A549 (cell line): ENCODE results near the gene RUNX2. TPM values are rescaled to one million over a fixed set of nuclear protein-coding genes. Genes with fewer than 3 reads are reported as not detected.

Experiments
- ATAC-seq, 2 experiments: fragments of 200-7000 bp in 1 of 2; fragments of >200 bp in 1 of 2; cut with Nextera tagmentation in 1 of 2; cut with Tn5 transposase in 1 of 2; 3 replicates each; pipeline versions ENCODE4 v1.8.0 to v1.9.1; 2018 to 2020; ENCODE audit warnings: mild to moderate bottlenecking in 1 of 2, moderate library complexity in 1 of 2
- CTCF ChIA-PET: fragments of 300-600 bp; sonication (Branson Sonifier 250); formaldehyde crosslinking; extraction: SDS; loops from one replicate; lab custom pipeline; 2021; ENCODE audit warnings: antibody characterized with exemption, inconsistent platforms; lab: Yijun Ruan, JAX
- POLR2A ChIA-PET: fragments of 350-600 bp; formaldehyde crosslinking; extraction: SDS; loops from one replicate; lab custom pipeline; 2021; ENCODE audit warnings: antibody characterized with exemption, inconsistent platforms; lab: Yijun Ruan, JAX
- DNase-seq, 2 experiments: peaks; one replicate each; pipeline versions ENCODE4 v3.0.0 to v3.0.0-alpha.2; 2011 to 2016; ENCODE audit warnings: low read depth in 1 of 2, low spot score in 1 of 2
- FAIRE-seq: peaks from 2 replicates; lab custom pipeline; 2011; peaks lifted over from hg19 to GRCh38; lab: Jason Lieb, UNC
- H3K27ac ChIP-seq, 2 experiments: fragments of >200 bp; sonication (Bioruptor Twin); formaldehyde crosslinking; 3 replicates each; pipeline ENCODE4 v1.5.1; 2016 to 2017
- H3K4me1 ChIP-seq: fragments of >200 bp; sonication (Bioruptor Twin); formaldehyde crosslinking; 3 replicates; pipeline ENCODE4 v1.6.1; 2016
- H3K4me2 ChIP-seq: fragments of >200 bp; sonication (Bioruptor Twin); formaldehyde crosslinking; 3 replicates; pipeline ENCODE4 v1.6.1; 2016
- H3K4me3 ChIP-seq: fragments of >200 bp; sonication (Bioruptor Twin); formaldehyde crosslinking; 3 replicates; pipeline ENCODE4 v1.5.1; 2016
- H3K9me3 ChIP-seq: fragments of >200 bp; sonication (Bioruptor Twin); formaldehyde crosslinking; 3 replicates; pipeline ENCODE4 v1.6.1; 2016
- CBX8 ChIP-seq: fragments of 200-600 bp; sonication (generic); IDR thresholded peaks from 2 replicates; pipeline ENCODE4 v1.6.1; 2016
- CEBPB ChIP-seq, 2 experiments: fragments of >200 bp in 1 of 2; sonication (Bioruptor Twin) in 1 of 2; formaldehyde crosslinking in 1 of 2; IDR thresholded peaks; 2 replicates each; pipeline ENCODE4 v1.6.1; 2012 to 2016
- CHD4 ChIP-seq: fragments of 200-600 bp; sonication (generic); IDR thresholded peaks from 2 replicates; pipeline ENCODE4 v1.6.1; 2016; ENCODE audit warnings: antibody characterized with exemption, mild to moderate bottlenecking, borderline replicate concordance
- EHMT2 ChIP-seq: fragments of 200-600 bp; sonication (generic); IDR thresholded peaks from 2 replicates; pipeline ENCODE4 v1.6.1; 2016; ENCODE audit warnings: antibody characterized with exemption, low read depth, mild to moderate bottlenecking, moderate library complexity
- ESRRA ChIP-seq: fragments of 150-350 bp; IDR thresholded peaks from 2 replicates; pipeline ENCODE4 v1.6.1; 2014; ENCODE audit warnings: mild to moderate bottlenecking, low read length, borderline replicate concordance
- FOSL2 ChIP-seq, 2 experiments: fragments of 450-650 bp in 1 of 2; fragments of >200 bp in 1 of 2; sonication (Bioruptor Twin) in 1 of 2; formaldehyde crosslinking; IDR thresholded peaks; 2 replicates each; pipeline versions ENCODE4 v1.5.0 to v1.6.1; 2016 to 2020; ENCODE audit warnings: mild to moderate bottlenecking in 1 of 2, moderate library complexity in 1 of 2
- FOXS1 ChIP-seq: fragments of 250-450 bp; sonication (Bioruptor Pico); IDR thresholded peaks from 2 replicates; pipeline ENCODE4 v1.5.0; 2020; ENCODE audit warnings: mild to moderate bottlenecking, moderate library complexity
- KDM1A ChIP-seq: fragments of 200-600 bp; sonication (generic); IDR thresholded peaks from 2 replicates; pipeline ENCODE4 v1.6.1; 2016; ENCODE audit warnings: low read depth, mild to moderate bottlenecking
- MAZ ChIP-seq: fragments of 150-350 bp; IDR thresholded peaks from 2 replicates; pipeline ENCODE4 v1.6.1; 2014; ENCODE audit warnings: antibody characterized with exemption, low read depth, low read length, borderline replicate concordance
- MYC ChIP-seq: IDR thresholded peaks from 2 replicates; pipeline ENCODE4 v1.6.1; 2012; ENCODE audit warnings: mild to moderate bottlenecking, inconsistent platforms, low read length, improper control_type of control experiment, borderline replicate concordance
- POLR2AphosphoS2 ChIP-seq: conservative IDR thresholded peaks from 2 replicates; pipeline ENCODE4 v1.6.1; 2012; ENCODE audit warnings: low read length, improper control_type of control experiment, inconsistent platforms
- SMC3 ChIP-seq: fragments of >200 bp; sonication (Bioruptor Twin); formaldehyde crosslinking; IDR thresholded peaks from 3 replicates; pipeline ENCODE4 v1.6.1; 2018; ENCODE audit warnings: inconsistent platforms
- ZFP36 ChIP-seq: fragments of 450-650 bp; IDR thresholded peaks from 2 replicates; pipeline ENCODE4 v1.6.1; 2014; ENCODE audit warnings: borderline replicate concordance; ENCODE audit not compliant: partially characterized antibody
- ZNF302 ChIP-seq: fragments of 250-450 bp; sonication (Bioruptor Pico); IDR thresholded peaks from 2 replicates; pipeline ENCODE4 v1.9.0; 2021; ENCODE audit warnings: inconsistent platforms, mild to moderate bottlenecking, moderate library complexity
- ZSCAN20 ChIP-seq: fragments of 250-450 bp; sonication (Bioruptor Pico); IDR thresholded peaks from 2 replicates; pipeline ENCODE4 v1.8.0; 2022; ENCODE audit warnings: mild to moderate bottlenecking, moderate library complexity
- WGBS: methylation state at CpG from one replicate; pipeline ENCODE4 v1.1.6; 2017; ENCODE audit errors: missing lambda C conversion rate; 5-methylcytosine and 5-hydroxymethylcytosine counted together
- polyA plus RNA-seq, 4 experiments: library from polyadenylated mRNA; depleted of rRNA in 3 of 4; stranded (reverse); fragments of >200 nt; fragmentation: RNase III in 1 of 4; extraction: RNeasy Plus Mini Kit Qiagen cat#74134 plus additional on column Dnase treatment in 1 of 4; gene quantifications; 2 replicates in 3 of 4; 3 replicates in 1 of 4; pipeline ENCODE4 v1.2.3, GENCODE V29; 2011 to 2017
- TF ChIP-seq, protein P1 (sequence below): fragments of >200 bp; sonication (Bioruptor Twin); formaldehyde crosslinking; IDR thresholded peaks from 3 replicates; pipeline ENCODE4 v1.6.1; 2016
- TF ChIP-seq, protein P2 (sequence below): fragments of >200 bp; sonication (Bioruptor Twin); formaldehyde crosslinking; IDR thresholded peaks from 3 replicates; pipeline ENCODE4 v1.5.1; 2016
- TF ChIP-seq, protein P3 (sequence below): fragments of 250-450 bp; sonication (Bioruptor Pico); IDR thresholded peaks from 2 replicates; pipeline ENCODE4 v1.5.0; 2020; ENCODE audit warnings: low read depth, mild to moderate bottlenecking, moderate library complexity
- TF ChIP-seq, protein P4 (sequence below): fragments of 150-350 bp; IDR thresholded peaks from 2 replicates; pipeline ENCODE4 v1.6.1; 2014; ENCODE audit warnings: low read depth, mild to moderate bottlenecking, low read length

The RUNX2 gene
- polyA plus RNA-seq, 2 of the 4 experiments (the other 2 are of a cell fraction) = 0.13 to 0.83 TPM

DNA sequence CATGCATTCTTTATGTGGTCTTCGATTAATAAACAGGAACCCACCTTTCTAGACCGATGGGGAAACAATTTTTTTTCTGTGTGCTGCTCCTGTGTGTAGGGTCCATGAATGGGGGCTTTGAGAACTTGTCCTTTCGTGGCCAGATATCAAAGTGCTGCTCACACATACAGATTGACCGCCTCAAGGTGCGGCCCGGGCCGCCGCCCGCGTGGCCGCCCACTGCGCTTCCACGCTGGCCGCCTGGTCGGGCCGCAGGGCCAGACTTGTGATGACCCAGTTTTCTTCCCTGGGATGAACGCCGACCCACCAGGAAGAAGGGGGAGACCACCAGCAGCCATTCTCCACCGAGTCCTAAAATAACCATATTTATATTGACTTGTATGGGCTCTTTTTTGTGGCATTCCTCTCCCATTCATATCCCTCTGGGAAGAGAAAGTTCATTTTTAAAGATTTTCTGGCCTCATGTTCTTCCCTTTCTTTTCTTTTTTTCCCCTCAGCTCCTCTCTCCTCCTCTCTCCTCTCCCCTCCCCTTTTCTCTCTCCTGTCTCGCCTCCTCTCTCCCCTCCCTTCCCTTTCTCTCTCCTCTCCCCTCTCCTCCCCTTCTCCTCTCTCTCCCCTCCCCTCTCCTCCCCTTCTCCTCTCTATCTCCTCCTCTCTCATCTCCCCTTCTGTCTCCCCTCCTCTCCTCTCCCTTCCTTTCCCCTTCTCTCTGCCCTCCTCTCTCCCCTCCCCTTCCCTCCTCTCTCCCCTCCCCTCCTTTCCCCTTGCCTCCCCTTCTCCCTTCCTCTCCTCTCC, 314.4 kb downstream of the RUNX2 start (continued):
- TF ChIP-seq, protein P1, sequence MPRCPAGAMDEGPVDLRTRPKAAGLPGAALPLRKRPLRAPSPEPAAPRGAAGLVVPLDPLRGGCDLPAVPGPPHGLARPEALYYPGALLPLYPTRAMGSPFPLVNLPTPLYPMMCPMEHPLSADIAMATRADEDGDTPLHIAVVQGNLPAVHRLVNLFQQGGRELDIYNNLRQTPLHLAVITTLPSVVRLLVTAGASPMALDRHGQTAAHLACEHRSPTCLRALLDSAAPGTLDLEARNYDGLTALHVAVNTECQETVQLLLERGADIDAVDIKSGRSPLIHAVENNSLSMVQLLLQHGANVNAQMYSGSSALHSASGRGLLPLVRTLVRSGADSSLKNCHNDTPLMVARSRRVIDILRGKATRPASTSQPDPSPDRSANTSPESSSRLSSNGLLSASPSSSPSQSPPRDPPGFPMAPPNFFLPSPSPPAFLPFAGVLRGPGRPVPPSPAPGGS = no peak
- TF ChIP-seq CEBPB (IDR thresholded peaks at IDR 0.05) (no peak), CBX8 (no peak), KDM1A (no peak), EHMT2 (no peak), SMC3 (no peak)

DNA sequence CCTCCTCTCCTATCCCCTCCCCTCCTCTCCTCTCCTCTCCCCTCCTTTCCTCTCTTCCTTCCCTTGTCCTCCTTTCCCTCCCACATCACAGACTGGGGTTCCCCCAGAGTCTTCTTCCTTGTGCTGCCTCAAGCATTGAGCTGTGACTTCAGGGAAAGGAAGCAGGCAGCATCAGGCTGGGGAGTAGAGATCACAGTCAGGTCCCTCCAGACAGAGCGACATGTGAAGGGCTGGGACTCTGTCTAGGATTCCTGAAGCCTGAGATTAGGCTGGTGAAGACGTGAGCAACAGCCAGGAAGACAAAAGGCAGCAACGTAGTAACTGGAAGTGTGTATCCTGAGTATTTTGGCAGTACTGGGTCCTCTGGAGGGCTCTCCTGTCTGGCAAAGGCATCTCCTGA, 315.0 kb downstream of the RUNX2 start:
- no peaks in the 10 kb centered on the region for H3K9me3 ChIP-seq
- no peak overlapping the region for H3K4me2 ChIP-seq
- DNase-seq (no peak), ATAC-seq (no peak), FAIRE-seq (no peak)
- POLR2A ChIA-PET = no interaction called here
- H3K4me1 ChIP-seq = no peaks in the 10 kb centered on the region
- WGBS = 24% methylated on average over 3 of the region's 3 CpGs
- CTCF ChIA-PET = no interaction called here
- no peak overlapping the region for H3K4me3 ChIP-seq
- peak overlapping the region in 1 of 2 experiments; percentile 33; a peak in 1 of 6 replicates for H3K27ac ChIP-seq
- TF ChIP-seq MAZ = no peak
- no peak for TF ChIP-seq FOXS1 (CRISPR knock-in tag)
- TF ChIP-seq ZSCAN20 (CRISPR knock-in tag) = no peak
- TF ChIP-seq, protein P2, sequence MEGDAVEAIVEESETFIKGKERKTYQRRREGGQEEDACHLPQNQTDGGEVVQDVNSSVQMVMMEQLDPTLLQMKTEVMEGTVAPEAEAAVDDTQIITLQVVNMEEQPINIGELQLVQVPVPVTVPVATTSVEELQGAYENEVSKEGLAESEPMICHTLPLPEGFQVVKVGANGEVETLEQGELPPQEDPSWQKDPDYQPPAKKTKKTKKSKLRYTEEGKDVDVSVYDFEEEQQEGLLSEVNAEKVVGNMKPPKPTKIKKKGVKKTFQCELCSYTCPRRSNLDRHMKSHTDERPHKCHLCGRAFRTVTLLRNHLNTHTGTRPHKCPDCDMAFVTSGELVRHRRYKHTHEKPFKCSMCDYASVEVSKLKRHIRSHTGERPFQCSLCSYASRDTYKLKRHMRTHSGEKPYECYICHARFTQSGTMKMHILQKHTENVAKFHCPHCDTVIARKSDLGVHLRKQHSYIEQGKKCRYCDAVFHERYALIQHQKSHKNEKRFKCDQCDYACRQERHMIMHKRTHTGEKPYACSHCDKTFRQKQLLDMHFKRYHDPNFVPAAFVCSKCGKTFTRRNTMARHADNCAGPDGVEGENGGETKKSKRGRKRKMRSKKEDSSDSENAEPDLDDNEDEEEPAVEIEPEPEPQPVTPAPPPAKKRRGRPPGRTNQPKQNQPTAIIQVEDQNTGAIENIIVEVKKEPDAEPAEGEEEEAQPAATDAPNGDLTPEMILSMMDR = no peak
- no peak for TF ChIP-seq FOSL2 (IDR thresholded peaks at IDR 0.05)
- no peak for TF ChIP-seq FOSL2 (CRISPR knock-in tag; IDR thresholded peaks at IDR 0.05)
- TF ChIP-seq MYC = no peak
- TF ChIP-seq, protein P3, sequence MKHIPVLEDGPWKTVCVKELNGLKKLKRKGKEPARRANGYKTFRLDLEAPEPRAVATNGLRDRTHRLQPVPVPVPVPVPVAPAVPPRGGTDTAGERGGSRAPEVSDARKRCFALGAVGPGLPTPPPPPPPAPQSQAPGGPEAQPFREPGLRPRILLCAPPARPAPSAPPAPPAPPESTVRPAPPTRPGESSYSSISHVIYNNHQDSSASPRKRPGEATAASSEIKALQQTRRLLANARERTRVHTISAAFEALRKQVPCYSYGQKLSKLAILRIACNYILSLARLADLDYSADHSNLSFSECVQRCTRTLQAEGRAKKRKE (CRISPR knock-in tag) = no peak
- no peak for TF ChIP-seq ZFP36
- TF ChIP-seq, protein P4, sequence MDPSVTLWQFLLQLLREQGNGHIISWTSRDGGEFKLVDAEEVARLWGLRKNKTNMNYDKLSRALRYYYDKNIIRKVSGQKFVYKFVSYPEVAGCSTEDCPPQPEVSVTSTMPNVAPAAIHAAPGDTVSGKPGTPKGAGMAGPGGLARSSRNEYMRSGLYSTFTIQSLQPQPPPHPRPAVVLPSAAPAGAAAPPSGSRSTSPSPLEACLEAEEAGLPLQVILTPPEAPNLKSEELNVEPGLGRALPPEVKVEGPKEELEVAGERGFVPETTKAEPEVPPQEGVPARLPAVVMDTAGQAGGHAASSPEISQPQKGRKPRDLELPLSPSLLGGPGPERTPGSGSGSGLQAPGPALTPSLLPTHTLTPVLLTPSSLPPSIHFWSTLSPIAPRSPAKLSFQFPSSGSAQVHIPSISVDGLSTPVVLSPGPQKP = no peak
- TF ChIP-seq POLR2AphosphoS2 = no peak
- no peak for TF ChIP-seq CHD4
- TF ChIP-seq ZNF302 = no peak
- TF ChIP-seq EHMT2 = no peak
- no peak for TF ChIP-seq ESRRA
- TF ChIP-seq CEBPB (IDR thresholded peaks at IDR 0.05) = no peak
